H9 (cell line): ENCODE results near the gene SLC37A2. TPM values are rescaled to one million over a fixed set of nuclear protein-coding genes. Genes with fewer than 3 reads are reported as not detected.

Experiments
- DNase-seq: peaks from one replicate; pipeline ENCODE4 v3.0.0-alpha.2; 2017
- H2AFZ ChIP-seq: one replicate; pipeline ENCODE4 v1.6.1; 2013; ENCODE audit warnings: mild to moderate bottlenecking, low read length, control low read depth, moderate library complexity
- H2AK5ac ChIP-seq: 2 replicates; pipeline ENCODE4 v1.6.1; 2013; ENCODE audit warnings: low read length, control low read depth, mixed read lengths; ENCODE audit not compliant: insufficient read length
- H2BK120ac ChIP-seq: one replicate; pipeline ENCODE4 v1.6.1; 2013; ENCODE audit warnings: low read depth, mild to moderate bottlenecking, low read length, control low read depth, inconsistent platforms; ENCODE audit not compliant: poor library complexity, severe bottlenecking
- H2BK12ac ChIP-seq: 2 replicates; pipeline ENCODE4 v1.6.1; 2013; ENCODE audit warnings: low read length, control low read depth, mixed read lengths, low read depth; ENCODE audit not compliant: insufficient read length
- H2BK15ac ChIP-seq: 2 replicates; pipeline ENCODE4 v1.6.1; 2013; ENCODE audit warnings: low read depth, low read length, control low read depth
- H2BK20ac ChIP-seq: one replicate; pipeline ENCODE4 v1.6.1; 2013; ENCODE audit warnings: low read depth, mild to moderate bottlenecking, low read length, control low read depth, inconsistent platforms; ENCODE audit not compliant: poor library complexity, severe bottlenecking
- H2BK5ac ChIP-seq: 2 replicates; pipeline ENCODE4 v1.6.1; 2013; ENCODE audit warnings: low read length, control low read depth, mixed read lengths; ENCODE audit not compliant: insufficient read length
- H3K14ac ChIP-seq: 2 replicates; pipeline ENCODE4 v1.6.1; 2013; ENCODE audit warnings: low read length, control low read depth; ENCODE audit not compliant: insufficient read depth
- H3K18ac ChIP-seq: 2 replicates; pipeline ENCODE4 v1.6.1; 2013; ENCODE audit warnings: low read depth, mild to moderate bottlenecking, mixed read lengths, low read length, control low read depth; ENCODE audit not compliant: insufficient read length
- H3K23ac ChIP-seq: 2 replicates; pipeline ENCODE4 v1.6.1; 2013; ENCODE audit warnings: low read length, control low read depth, mixed read lengths, low read depth; ENCODE audit not compliant: insufficient read length
- H3K23me2 ChIP-seq: 2 replicates; pipeline ENCODE4 v1.6.1; 2013; ENCODE audit warnings: low read depth, mild to moderate bottlenecking, mixed read lengths, low read length, control low read depth; ENCODE audit not compliant: insufficient read length, poor library complexity, severe bottlenecking
- H3K27ac ChIP-seq: 2 replicates; pipeline ENCODE4 v1.5.1; 2013; ENCODE audit warnings: low read length, control low read depth, mixed read lengths, low read depth; ENCODE audit not compliant: insufficient read length
- H3K27me3 ChIP-seq: 2 replicates; pipeline ENCODE4 v1.6.1; 2013; ENCODE audit warnings: low read length, control low read depth, inconsistent platforms; ENCODE audit not compliant: insufficient read depth
- H3K4ac ChIP-seq: 2 replicates; pipeline ENCODE4 v1.6.1; 2013; ENCODE audit warnings: low read depth, mild to moderate bottlenecking, control low read depth, inconsistent platforms, low read length, moderate library complexity
- H3K4me1 ChIP-seq: 2 replicates; pipeline ENCODE4 v1.6.1; 2013; ENCODE audit warnings: low read length, control low read depth, inconsistent platforms; ENCODE audit not compliant: insufficient read depth
- H3K4me2 ChIP-seq: 2 replicates; pipeline ENCODE4 v1.6.1; 2013; ENCODE audit warnings: low read length, control low read depth, mixed read lengths; ENCODE audit not compliant: insufficient read length, insufficient read depth
- H3K56ac ChIP-seq: 2 replicates; pipeline ENCODE4 v1.6.1; 2013; ENCODE audit warnings: low read depth, mild to moderate bottlenecking, mixed read lengths, low read length, control low read depth; ENCODE audit not compliant: insufficient read length
- H3K79me1 ChIP-seq: 2 replicates; pipeline ENCODE4 v1.6.1; 2013; ENCODE audit warnings: low read depth, mild to moderate bottlenecking, moderate library complexity, low read length, control low read depth, inconsistent platforms; ENCODE audit not compliant: insufficient read depth, poor library complexity, severe bottlenecking
- H3K79me2 ChIP-seq: 2 replicates; pipeline ENCODE4 v1.6.1; 2013; ENCODE audit warnings: low read length, control low read depth, inconsistent platforms; ENCODE audit not compliant: insufficient read depth
- H3K9ac ChIP-seq: 2 replicates; pipeline ENCODE4 v1.6.1; 2013; ENCODE audit warnings: low read length, control low read depth, mixed read lengths; ENCODE audit not compliant: insufficient read length; ENCODE audit errors: extremely low read depth
- H3K9me3 ChIP-seq: one replicate; pipeline ENCODE4 v1.6.1; 2013; ENCODE audit warnings: low read depth, low read length, inconsistent platforms; ENCODE audit not compliant: control insufficient read depth
- H3T11ph ChIP-seq: one replicate; pipeline ENCODE4 v1.6.1; 2013; ENCODE audit warnings: mild to moderate bottlenecking, low read length, control low read depth, inconsistent platforms
- H4K20me1 ChIP-seq: one replicate; pipeline ENCODE4 v1.6.1; 2013; ENCODE audit not compliant: control insufficient read depth, insufficient read length, insufficient read depth
- H4K5ac ChIP-seq: 2 replicates; pipeline ENCODE4 v1.6.1; 2013; ENCODE audit warnings: low read depth, mild to moderate bottlenecking, mixed read lengths, low read length, control low read depth; ENCODE audit not compliant: insufficient read length
- H4K8ac ChIP-seq: replicated peaks from 2 replicates; pipeline ENCODE4 v1.6.1; 2013; ENCODE audit warnings: low read length, control low read depth, mixed read lengths, low read depth; ENCODE audit not compliant: insufficient read length
- H4K91ac ChIP-seq: 2 replicates; pipeline ENCODE4 v1.6.1; 2013; ENCODE audit warnings: low read depth, mild to moderate bottlenecking, moderate library complexity, mixed read lengths, low read length, control low read depth; ENCODE audit not compliant: insufficient read length
- H3K27ac Mint-ChIP-seq, 3 experiments: 2 replicates in 2 of 3; 3 replicates in 1 of 3; pipeline ENCODE4 v1.8.0; 2020 to 2021; ENCODE audit warnings: mixed read lengths in 3 of 3, mild to moderate bottlenecking in 1 of 3, moderate library complexity in 1 of 3
- H3K27me3 Mint-ChIP-seq: 2 replicates; pipeline ENCODE4 v1.8.0; 2021; ENCODE audit warnings: low read depth, mild to moderate bottlenecking, moderate library complexity, mixed read lengths
- H3K36me3 Mint-ChIP-seq, 3 experiments: 2 replicates in 2 of 3; 3 replicates in 1 of 3; pipeline ENCODE4 v1.8.0; 2020 to 2021; ENCODE audit warnings: low read depth in 3 of 3, mixed read lengths in 3 of 3; ENCODE audit not compliant: insufficient read depth in 1 of 3
- H3K4me1 Mint-ChIP-seq, 2 experiments: 2 replicates each; pipeline ENCODE4 v1.8.0; 2020; ENCODE audit warnings: mixed read lengths in 2 of 2
- H3K4me3 Mint-ChIP-seq, 2 experiments: 2 replicates in 1 of 2; 3 replicates in 1 of 2; pipeline ENCODE4 v1.8.0; 2020 to 2021; ENCODE audit warnings: mild to moderate bottlenecking in 2 of 2, mixed read lengths in 2 of 2, moderate library complexity in 1 of 2
- H3K9me3 Mint-ChIP-seq, 2 experiments: 2 replicates in 1 of 2; 3 replicates in 1 of 2; pipeline ENCODE4 v1.8.0; 2020; ENCODE audit warnings: mild to moderate bottlenecking in 2 of 2, mixed read lengths in 2 of 2, moderate library complexity in 1 of 2
- WGBS: extraction: QIAGEN DNeasy Blood & Tissue Kit; methylation state at CpG from one replicate; pipeline ENCODE4 v1.1.7; 2013; ENCODE audit warnings: missing lambda C conversion rate, low lambda C conversion rate, mixed read lengths; ENCODE audit not compliant: insufficient read length; ENCODE audit errors: extremely low coverage; 5-methylcytosine and 5-hydroxymethylcytosine counted together
- total RNA-seq: library from RNA; stranded (reverse); gene quantifications from 2 replicates; pipeline ENCODE4 v1.2.1, GENCODE V29; 2021
- TF ChIP-seq, protein P1 (sequence below): fragments of 200-600 bp; sonication (generic); conservative IDR thresholded peaks from 3 replicates; pipeline ENCODE4 v1.8.0; 2021; ENCODE audit warnings: antibody characterized with exemption, mild to moderate bottlenecking

SLC37A2 gene
- total RNA-seq, 1 experiment from 2014 or later = 1.2 TPM

- H4K8ac ChIP-seq = no peak overlapping the region
- TF ChIP-seq, protein P1, sequence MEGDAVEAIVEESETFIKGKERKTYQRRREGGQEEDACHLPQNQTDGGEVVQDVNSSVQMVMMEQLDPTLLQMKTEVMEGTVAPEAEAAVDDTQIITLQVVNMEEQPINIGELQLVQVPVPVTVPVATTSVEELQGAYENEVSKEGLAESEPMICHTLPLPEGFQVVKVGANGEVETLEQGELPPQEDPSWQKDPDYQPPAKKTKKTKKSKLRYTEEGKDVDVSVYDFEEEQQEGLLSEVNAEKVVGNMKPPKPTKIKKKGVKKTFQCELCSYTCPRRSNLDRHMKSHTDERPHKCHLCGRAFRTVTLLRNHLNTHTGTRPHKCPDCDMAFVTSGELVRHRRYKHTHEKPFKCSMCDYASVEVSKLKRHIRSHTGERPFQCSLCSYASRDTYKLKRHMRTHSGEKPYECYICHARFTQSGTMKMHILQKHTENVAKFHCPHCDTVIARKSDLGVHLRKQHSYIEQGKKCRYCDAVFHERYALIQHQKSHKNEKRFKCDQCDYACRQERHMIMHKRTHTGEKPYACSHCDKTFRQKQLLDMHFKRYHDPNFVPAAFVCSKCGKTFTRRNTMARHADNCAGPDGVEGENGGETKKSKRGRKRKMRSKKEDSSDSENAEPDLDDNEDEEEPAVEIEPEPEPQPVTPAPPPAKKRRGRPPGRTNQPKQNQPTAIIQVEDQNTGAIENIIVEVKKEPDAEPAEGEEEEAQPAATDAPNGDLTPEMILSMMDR = peak; percentile 73
- H3K4me3 Mint-ChIP-seq = no peak overlapping the region
- H2AK5ac ChIP-seq = no peak overlapping the region
- no CpG with 5 or more reads among the region's 8 CpGs for WGBS
- no peak overlapping the region for H3T11ph ChIP-seq
- H3K9me3 Mint-ChIP-seq = peaks cover 2% of the 10 kb centered on the region in 2 experiments; a peak in 2 of 5 replicates
- H3K18ac ChIP-seq = no peak overlapping the region
- H2BK20ac ChIP-seq = no peak overlapping the region
- no peak overlapping the region for H3K9ac ChIP-seq
- no peak overlapping the region for H2BK15ac ChIP-seq
- H3K4me1 Mint-ChIP-seq = peaks cover 8 to 16% of the 10 kb centered on the region in 2 experiments
- H2BK12ac ChIP-seq = no peak overlapping the region
- H4K91ac ChIP-seq = no peak overlapping the region
- peaks cover 34% of the 10 kb centered on the region for H3K27me3 Mint-ChIP-seq
- H2BK5ac ChIP-seq = no peak overlapping the region
- no peaks in the 10 kb centered on the region for H3K9me3 ChIP-seq
- H3K79me2 ChIP-seq = no peaks in the 10 kb centered on the region
- H4K5ac ChIP-seq = no peak overlapping the region
- DNase-seq = peak; percentile 69
- no peak overlapping the region for H2BK120ac ChIP-seq
- H3K14ac ChIP-seq = no peak overlapping the region
- H3K27ac Mint-ChIP-seq = peak overlapping the region in 1 of 3 experiments; percentile 63; a peak in 1 of 7 replicates
- H4K20me1 ChIP-seq = no peaks in the 10 kb centered on the region
- H3K27ac ChIP-seq = no peak overlapping the region
- H3K23ac ChIP-seq = no peak overlapping the region
- no peaks in the 10 kb centered on the region for H3K4me1 ChIP-seq
- H2AFZ ChIP-seq = no peak overlapping the region
- H3K36me3 Mint-ChIP-seq = peaks cover 0 to 4% (median 2%) of the 10 kb centered on the region in 3 experiments; a peak in 1 of 7 replicates
- peaks cover 3% of the 10 kb centered on the region for H3K23me2 ChIP-seq
- no peak overlapping the region for H3K4ac ChIP-seq
- H3K79me1 ChIP-seq = no peaks in the 10 kb centered on the region
- no peak overlapping the region for H3K56ac ChIP-seq
- no peaks in the 10 kb centered on the region for H3K27me3 ChIP-seq
- H3K4me2 ChIP-seq = no peak overlapping the region
Observed at GRCh38 chr11:125114518-125114917, 51.4 kb downstream of the SLC37A2 start.
